Glomerular visceral epithelial cell (primary cell): ENCODE measurements around the gene WDR4.
"Not testable (repeated sequence)": the region's sequence is repeated elsewhere in the genome, so short reads cannot be mapped to it uniquely, and the experiment has no call there.

ENCODE experiments used
- DNase-seq: peaks from one replicate; pipeline ENCODE4 v3.0.0-alpha.2; 2016; ENCODE audit errors: extremely low spot score

The WDR4 gene

DNA sequence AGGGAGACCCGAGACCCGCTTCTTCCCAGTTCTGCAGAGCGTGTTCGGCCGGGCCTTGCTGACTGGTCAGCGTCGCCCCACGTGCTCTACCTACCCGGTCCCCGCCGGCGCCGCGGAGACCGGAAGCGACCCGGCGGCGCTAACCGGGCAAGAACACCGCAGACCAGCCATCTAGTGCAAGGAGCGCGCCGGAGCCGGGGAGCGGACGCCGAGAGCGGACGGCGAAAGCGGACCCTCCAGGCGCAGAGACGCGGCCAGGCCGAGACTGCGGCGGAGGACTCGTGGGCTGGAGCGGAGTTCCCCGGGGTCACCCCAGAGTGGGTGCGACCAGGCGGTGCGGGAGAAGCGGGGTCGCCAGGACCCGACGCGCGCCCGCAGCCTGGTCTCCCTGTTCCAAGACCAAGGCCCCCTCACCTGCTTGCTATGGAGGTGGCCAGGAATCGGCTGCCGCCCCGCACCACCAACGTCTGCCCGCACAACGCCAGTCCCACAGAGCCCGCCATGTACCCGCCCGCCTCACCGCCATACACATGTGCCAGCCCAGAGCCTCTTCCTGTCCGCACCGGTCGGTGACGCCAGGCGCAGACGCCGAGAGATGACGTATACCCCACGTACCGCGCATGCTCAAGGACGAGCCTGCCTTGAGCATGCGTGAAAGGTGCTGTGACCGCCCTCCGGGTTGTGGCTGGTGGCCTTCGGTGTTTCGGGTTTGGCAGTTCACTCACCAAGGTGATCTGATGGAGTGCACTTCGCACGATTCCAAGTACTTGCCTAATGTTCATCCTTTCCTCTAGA lies at the start of gene WDR4:
WDR4 (minus strand) TSS at position 547 of the 795 bp plus-strand sequence; CDS start at position 503, 44 bp downstream.
- peak; percentile 98 for DNase-seq

DNA sequence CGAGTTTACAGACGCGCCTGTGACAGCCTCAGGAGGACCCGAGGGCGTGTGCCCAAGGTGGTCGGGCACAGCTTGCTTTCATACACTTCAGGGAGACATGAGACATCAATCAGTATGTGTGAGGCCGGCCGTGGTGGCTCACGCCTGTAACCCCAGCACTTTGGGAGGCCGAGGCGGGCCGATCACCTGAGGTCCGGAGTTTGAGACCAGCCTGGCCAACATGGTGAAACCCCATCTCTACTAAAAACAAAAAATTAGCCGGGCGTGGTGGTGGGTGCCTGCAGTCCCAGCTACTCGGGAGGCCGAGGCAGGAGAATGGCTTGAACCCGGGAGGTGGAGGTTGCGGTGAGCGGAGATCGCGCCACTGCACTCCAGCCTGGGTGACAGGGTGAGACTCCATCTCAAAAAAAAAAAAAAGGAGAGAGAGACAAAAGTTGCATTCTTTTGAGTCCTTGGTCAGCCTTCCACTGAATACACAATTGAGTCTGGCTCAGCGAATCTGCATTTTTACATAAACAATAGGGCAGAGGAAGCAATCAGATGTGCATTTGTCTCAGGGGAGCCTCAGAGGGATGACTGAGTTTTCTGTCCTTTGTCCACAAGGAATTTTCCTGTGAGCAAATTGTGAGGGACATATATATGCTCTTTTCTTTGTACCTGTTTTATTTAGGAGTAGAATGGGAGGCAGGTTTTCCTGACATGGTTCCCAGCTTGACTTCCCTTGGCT lies 48.3 kb upstream of the WDR4 start:
- not testable (repeated sequence) for DNase-seq

- no peak for DNase-seq
Measured at GRCh38 chr21:42925114-42925926, 46.0 kb upstream of the WDR4 start, which contains the start of gene ERVH48-1. Gene ERVH48-1 (minus strand): TSS chr21:42925630. CDS start chr21:42919006, 6,624 bp downstream.

DNA sequence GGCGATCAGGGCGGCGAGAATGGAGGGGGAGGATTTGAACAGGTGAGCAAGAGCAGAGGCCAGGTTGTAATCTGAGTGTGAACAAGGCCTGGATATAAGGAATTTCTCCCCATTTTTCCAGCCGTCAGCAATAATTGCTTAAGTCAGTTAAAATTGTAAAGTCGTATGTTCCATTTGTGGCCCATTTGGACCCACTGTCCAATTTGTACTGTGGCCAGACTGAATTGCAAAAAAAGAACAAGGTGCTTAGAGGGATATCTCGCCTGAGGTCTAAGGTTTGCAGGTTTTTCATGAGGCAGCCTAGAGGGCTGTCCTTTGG lies 45.1 kb upstream of the WDR4 start:
- no peak for DNase-seq

DNA sequence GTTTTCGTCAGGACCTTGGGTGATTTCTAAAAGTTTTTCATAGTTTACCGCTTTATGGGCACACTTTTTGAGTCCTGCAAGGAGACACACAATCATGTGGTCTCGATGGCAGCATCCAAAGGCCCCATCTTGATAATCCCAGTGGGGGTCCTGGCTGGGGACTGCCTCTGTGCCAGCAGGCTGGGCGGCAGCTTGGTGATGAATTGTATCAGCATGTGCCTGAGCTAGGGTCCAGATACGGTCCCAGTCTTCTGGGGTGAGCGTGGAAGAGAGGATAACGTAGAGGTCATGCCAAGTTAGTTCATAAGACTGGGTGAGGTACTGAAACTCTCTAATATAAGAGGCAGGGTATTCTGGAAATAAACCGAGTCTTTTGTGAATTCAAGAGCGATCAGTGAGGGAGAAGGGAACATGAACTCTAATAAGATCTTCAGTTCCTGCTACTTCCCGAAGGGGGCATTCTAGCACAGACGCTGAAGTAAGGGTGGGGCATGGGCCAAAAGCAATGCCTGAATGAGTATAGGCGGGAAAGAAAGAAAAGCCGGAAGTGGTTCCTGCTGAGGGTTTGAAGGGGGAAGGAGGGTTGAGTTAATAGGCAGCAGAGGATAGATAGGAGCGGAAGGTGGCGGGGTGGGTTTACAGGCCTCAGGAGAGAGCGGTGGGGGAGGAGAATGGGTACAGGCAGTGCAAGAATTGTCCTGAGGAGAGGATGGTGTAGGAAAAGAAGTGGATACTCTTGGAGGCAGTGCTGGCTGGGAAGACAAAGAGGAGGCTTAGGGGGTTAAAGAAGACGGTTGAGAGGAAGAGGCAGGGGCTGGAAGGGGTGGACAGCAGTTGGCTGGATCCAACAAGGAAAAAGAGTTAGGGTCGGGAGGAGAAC lies 44.5 kb upstream of the WDR4 start:
- DNase-seq = peak; percentile 96

DNA sequence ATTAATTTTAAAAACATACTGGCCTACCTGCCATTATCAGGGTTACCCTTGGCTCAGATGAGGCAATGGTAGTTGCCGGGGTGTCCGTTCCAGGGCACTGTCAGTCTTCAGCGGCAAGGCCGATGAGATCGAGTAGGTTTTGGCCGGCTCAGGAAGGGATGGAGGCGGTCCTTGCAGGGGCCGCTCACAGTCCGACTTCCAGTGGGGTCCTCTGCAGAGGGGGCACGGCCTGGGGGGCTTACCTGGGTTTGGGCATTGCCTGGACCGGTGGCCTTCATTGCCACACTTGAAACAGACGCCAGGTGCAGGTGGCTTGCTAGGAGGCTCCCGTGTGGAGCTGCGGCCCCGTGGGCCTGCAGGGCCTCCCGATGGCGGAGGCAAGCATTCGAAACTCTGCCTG lies 43.6 kb upstream of the WDR4 start:
- DNase-seq = no peak

- DNase-seq = no peak
Measured at GRCh38 chr21:42921927-42922326, 42.6 kb upstream of the WDR4 start.

DNA sequence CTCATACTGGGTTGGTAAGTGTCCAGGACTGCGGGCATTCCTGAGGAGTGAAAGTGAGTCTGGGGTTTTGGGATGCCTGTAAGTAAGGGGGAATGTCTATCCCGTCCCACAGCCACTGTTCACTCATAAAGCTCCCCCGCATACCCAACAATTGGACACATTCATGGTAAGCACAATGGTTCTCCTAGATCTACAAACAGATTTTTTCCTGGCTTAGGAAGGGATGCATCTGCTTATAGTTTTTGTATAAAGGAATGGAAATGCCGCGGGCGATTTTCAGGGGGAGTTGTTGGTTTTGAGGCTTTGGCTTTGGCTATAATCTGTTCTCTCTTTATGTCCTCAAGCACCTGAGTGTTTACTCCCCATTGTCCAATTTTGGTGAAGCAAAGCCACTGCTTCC lies 39.0 kb upstream of the WDR4 start:
- no peak for DNase-seq

DNA sequence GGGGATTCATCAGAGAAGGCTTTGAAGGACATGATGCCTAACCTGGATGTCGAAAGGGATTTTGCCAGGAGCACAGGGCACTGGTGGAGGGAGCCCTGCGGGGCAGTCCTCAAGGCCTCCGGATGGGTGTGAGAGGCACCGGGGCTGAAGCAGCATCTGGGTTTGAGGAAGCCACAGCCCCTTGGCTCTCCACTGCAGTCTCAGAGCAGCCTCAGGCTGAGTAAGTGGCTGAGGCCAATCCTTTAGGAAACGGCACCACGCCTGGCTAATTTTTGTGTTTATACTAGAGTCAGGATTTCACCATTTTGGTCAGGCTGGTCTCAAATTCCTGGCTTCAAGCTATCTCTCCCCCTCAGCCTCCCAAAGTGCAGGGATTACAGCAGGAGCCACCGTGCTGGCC lies 34.1 kb upstream of the WDR4 start:
- peak; percentile 56 for DNase-seq

DNA sequence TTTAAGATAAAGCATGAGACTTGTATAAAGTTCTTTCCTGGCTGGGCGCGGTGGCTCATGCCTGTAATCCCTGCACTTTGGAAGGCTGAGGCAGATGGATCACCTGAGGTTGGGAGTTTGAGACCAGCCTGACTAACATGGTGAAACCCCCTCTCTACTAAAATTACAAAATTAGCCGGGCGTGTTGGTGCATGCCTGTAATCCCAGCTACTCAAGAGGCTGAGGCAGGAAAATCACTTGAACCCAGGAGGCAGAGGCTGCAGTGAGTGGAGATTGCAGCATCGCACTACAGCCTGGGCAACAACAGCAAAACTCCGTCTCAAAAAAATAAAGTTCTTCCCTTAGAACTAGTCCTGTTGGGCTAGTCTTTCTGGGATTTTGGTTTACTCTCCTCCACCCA lies 32.6 kb upstream of the WDR4 start:
- not testable (repeated sequence) for DNase-seq

DNA sequence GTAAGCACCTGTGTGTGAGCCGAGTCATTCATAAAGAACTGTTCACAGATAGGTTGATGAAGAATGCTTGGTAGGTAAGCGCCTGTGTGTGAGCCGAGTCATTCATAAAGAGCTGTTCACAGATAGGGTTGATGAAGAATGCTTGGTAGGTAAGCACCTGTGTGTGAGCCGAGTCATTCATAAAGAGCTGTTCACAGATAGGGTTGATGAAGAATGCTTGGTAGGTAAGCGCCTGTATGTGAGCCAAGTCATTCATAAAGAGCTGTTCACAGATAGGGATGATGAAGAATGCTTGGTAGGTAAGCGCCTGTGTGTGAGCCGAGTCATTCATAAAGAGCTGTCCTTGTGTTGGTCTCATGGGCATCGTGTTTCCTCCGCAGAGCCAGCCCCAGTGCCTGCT lies 29.1 kb upstream of the WDR4 start:
- DNase-seq = not testable (repeated sequence)

GRCh38 chr21:42906233-42906632 lies 26.9 kb upstream of the WDR4 start:
- DNase-seq = no peak

DNA sequence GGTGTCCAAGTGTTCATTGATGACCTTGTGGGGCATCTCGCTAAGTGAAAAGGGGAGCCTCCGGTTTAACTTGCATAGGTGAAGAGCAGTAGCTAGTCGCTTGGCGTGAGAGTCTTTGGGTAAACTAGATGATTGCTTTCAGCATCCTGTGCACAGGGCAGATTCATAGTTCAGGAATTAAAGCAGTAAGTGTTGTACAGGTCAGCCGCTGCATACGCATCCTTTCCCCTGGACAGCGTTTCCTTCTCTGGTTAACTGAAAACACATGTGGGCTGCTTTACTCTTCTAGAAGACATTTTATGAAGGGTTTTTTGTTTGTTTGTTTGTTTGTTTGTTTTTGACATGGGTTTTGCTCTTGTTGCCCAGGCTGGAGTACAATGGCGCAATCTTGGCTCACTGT lies 25.9 kb upstream of the WDR4 start:
- DNase-seq = no peak

- no peak for DNase-seq
Measured at GRCh38 chr21:42903817-42904216, 24.5 kb upstream of the WDR4 start.

GRCh38 chr21:42900446-42900845 lies 21.1 kb upstream of the WDR4 start:
- DNase-seq = no peak

GRCh38 chr21:42892931-42893755 lies 13.8 kb upstream of the WDR4 start, which contains the start of gene NDUFV3:
Gene NDUFV3 (plus strand): TSS chr21:42893309. CDS start chr21:42893334, 25 bp downstream.
- DNase-seq = peak; percentile 99

DNA sequence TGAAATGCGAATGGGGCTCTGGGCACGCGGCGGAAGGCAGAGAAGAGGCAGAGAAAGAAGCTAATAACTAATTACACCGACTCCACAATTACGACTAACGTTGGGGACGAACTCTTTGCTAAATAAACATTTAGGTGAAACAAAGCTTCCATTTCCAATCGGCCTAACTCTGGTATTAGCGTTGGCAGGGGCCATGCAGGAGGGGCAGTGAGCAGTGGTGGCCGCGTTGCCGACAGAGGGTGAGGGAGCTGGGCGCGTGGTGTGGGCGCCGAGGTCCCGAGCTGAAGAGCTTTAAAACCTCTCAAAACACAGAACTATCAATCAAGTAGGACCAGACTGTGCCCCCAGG lies 13.2 kb upstream of the WDR4 start:
- DNase-seq = no peak

GRCh38 chr21:42887326-42887725 lies 8.0 kb upstream of the WDR4 start:
- DNase-seq = no peak

- DNase-seq = no peak
Measured at GRCh38 chr21:42883921-42884320, 4.6 kb upstream of the WDR4 start.

GRCh38 chr21:42880352-42880751 lies 1.0 kb upstream of the WDR4 start:
- no peak for DNase-seq

GRCh38 chr21:42878678-42878992 lies 704 bp downstream of the WDR4 start:
- no peak for DNase-seq
